Stimulated activated CD4-positive, alpha-beta T cell treated with anti-CD3 and anti-CD28 coated beads, Interleukin-15, amount 100 ng/mL, for 48 hours (primary cell): ENCODE data around the gene OR51V1.
"Not testable (repeated sequence)": the region's sequence is repeated elsewhere in the genome, so short reads cannot be mapped to it uniquely, and the experiment has no call there.

ENCODE experiments used
- DNase-seq, 2 donors: peaks; one replicate each; pipeline ENCODE4 v3.0.0-alpha.2; 2020; ENCODE audit warnings: low read depth in 2 of 2

OR51V1 gene

GRCh38 chr11:5171856-5172255 lies 28.6 kb downstream of the OR51V1 start:
- DNase-seq = no peak

- DNase-seq = not testable (repeated sequence)
These were observed 34.6 kb downstream of the OR51V1 start for GRCh38 chr11:5165898-5166297.

- not testable (repeated sequence) for DNase-seq
These were observed 35.7 kb downstream of the OR51V1 start for GRCh38 chr11:5164807-5165206.

- not testable (repeated sequence) for DNase-seq
These were observed 39.4 kb downstream of the OR51V1 start for GRCh38 chr11:5161045-5161444.

GRCh38 chr11:5160217-5160616 lies 40.3 kb downstream of the OR51V1 start:
- not testable (repeated sequence) for DNase-seq

GRCh38 chr11:5159806-5160205 lies 40.7 kb downstream of the OR51V1 start:
- DNase-seq = no peak

GRCh38 chr11:5154657-5155056 lies 45.8 kb downstream of the OR51V1 start, which contains the start of gene OR52A1:
TSS of gene OR52A1 (minus strand) at chr11:5154757. CDS start at chr11:5152369, 2,388 bp downstream.
- no peak for DNase-seq

GRCh38 chr11:5153574-5154431 lies 46.7 kb downstream of the OR51V1 start:
- no peak for DNase-seq

- no peak for DNase-seq
These were observed 48.7 kb downstream of the OR51V1 start for GRCh38 chr11:5151713-5152153.
